Upper lobe of left lung (tissue), 6 donors: Measurements from ENCODE around the gene COL9A3. TPM values are rescaled to one million over a fixed set of nuclear protein-coding genes. Genes with fewer than 3 reads are reported as not detected.
A peak's percentile ranks its signal among the peaks of the same experiment; 100 is the strongest.

Source experiments
- ATAC-seq, 2 donors: fragments of 200-7000 bp; cut with Tn5 transposase; one replicate each; pipeline ENCODE4 v1.9.1; 2022; ENCODE audit warnings: mild to moderate bottlenecking in 2 of 2, moderate library complexity in 2 of 2; ENCODE audit not compliant: low FRiP score in 2 of 2
- DNase-seq, 2 donors: peaks; one replicate each; pipeline ENCODE4 v3.0.0-alpha.2; 2019 to 2020
- H3K27ac ChIP-seq, 4 donors: fragments of 200-600 bp; sonication (generic); one replicate each; pipeline ENCODE4 v1.5.1; 2016 to 2019
- H3K27me3 ChIP-seq, 4 donors: fragments of 200-600 bp; sonication (generic); one replicate each; pipeline ENCODE4 v1.5.1; 2017 to 2019
- H3K36me3 ChIP-seq, 4 donors: fragments of 200-600 bp; sonication (generic); one replicate each; pipeline ENCODE4 v1.5.1; 2016 to 2019
- H3K4me1 ChIP-seq, 4 donors: fragments of 200-600 bp; sonication (generic); one replicate each; pipeline ENCODE4 v1.5.1; 2018 to 2019
- H3K4me3 ChIP-seq, 4 donors: fragments of 200-600 bp; sonication (generic); one replicate each; pipeline ENCODE4 v1.5.1; 2017 to 2019; ENCODE audit warnings: mild to moderate bottlenecking in 2 of 4, moderate library complexity in 1 of 4
- H3K9me3 ChIP-seq, 4 donors: fragments of 200-600 bp; sonication (generic); one replicate each; pipeline ENCODE4 v1.5.1; 2018 to 2019
- CTCF ChIP-seq, 6 experiments: fragments of 450-650 bp in 4 of 6; fragments of 200-600 bp in 2 of 6; sonication (generic) in 2 of 6; IDR thresholded peaks; one replicate each; pipeline ENCODE4 v1.5.1; 2016 to 2019; ENCODE audit warnings: antibody characterized with exemption in 6 of 6
- EP300 ChIP-seq, 4 donors: sonication (generic); formaldehyde crosslinking; IDR thresholded peaks; one replicate each; pipeline ENCODE4 v1.5.1; 2017; ENCODE audit warnings: antibody characterized with exemption in 4 of 4, control low read depth in 2 of 4
- POLR2A ChIP-seq, 4 donors: fragments of 450-650 bp; IDR thresholded peaks; one replicate each; pipeline ENCODE4 v1.5.1; 2016 to 2017; ENCODE audit warnings: antibody characterized with exemption in 4 of 4, mild to moderate bottlenecking in 2 of 4
- POLR2AphosphoS5 ChIP-seq, 2 donors: sonication (generic); formaldehyde crosslinking; IDR thresholded peaks; one replicate each; pipeline ENCODE4 v1.5.1; 2017; ENCODE audit warnings: antibody characterized with exemption in 2 of 2
- WGBS, 2 donors: methylation state at CpG; one replicate each; pipeline ENCODE4 v1.1.5; 2017 to 2018; 5-methylcytosine and 5-hydroxymethylcytosine counted together
- total RNA-seq, 6 donors: library from RNA; depleted of rRNA in 4 of 6; stranded (reverse); fragments of >200 nt in 4 of 6; gene quantifications; one replicate each; pipeline versions ENCODE4 v1.1.0 to v1.2.1, GENCODE V29; 2016 to 2021
- donor health status: DM: no; HTN: no; CAD: no; lungs with moderate emphysema.
- donor health status: DM: no; HTN: yes; CAD: no; lungs with severe emphysema.

The COL9A3 gene
- total RNA-seq, 6 donors from 2014 or later: 0.57 to 8.4 (median 2.1) TPM; not detected in 1

GRCh38 chr20:62819494-62820174 is 2.8 kb downstream of the COL9A3 start:
- peaks cover 36 to 61% (median 44%) of the 10 kb centered on the region in 4 donors for H3K4me1 ChIP-seq
- 60 to 62% methylated on average over 1 to 15 of the region's 16 CpGs for WGBS, 2 donors
- DNase-seq (peak in 1 of 2 donors; percentile 68), ATAC-seq (no peak)
- no peaks in the 10 kb centered on the region for H3K36me3 ChIP-seq
- TF ChIP-seq POLR2AphosphoS5 (IDR thresholded peaks at IDR 0.05) (no peak), POLR2A (IDR thresholded peaks at IDR 0.05) (peak in 1 of 4 donors; percentile 19)
- H3K9me3 ChIP-seq: no peaks in the 10 kb centered on the region
- peaks cover 0 to 46% (median 33%) of the 10 kb centered on the region in 4 donors for H3K27me3 ChIP-seq
- H3K4me3 ChIP-seq: no peak overlapping the region
- no peak overlapping the region for H3K27ac ChIP-seq

- Histone ChIP-seq H3K4me1 (peaks cover 33 to 61% (median 44%) of the 10 kb centered on the region in 4 donors), H3K27ac (no peak overlapping the region), H3K36me3 (no peaks in the 10 kb centered on the region), H3K9me3 (no peaks in the 10 kb centered on the region), H3K27me3 (peaks cover 0 to 40% (median 31%) of the 10 kb centered on the region in 4 donors), H3K4me3 (no peak overlapping the region)
- ATAC-seq: no peak
- 73 to 80% methylated on average over 2 to 20 of the region's 23 CpGs for WGBS, 2 donors
- TF ChIP-seq EP300 (IDR thresholded peaks at IDR 0.05): no peak
- peak in 1 of 2 donors; percentile 72 for DNase-seq
Observed at GRCh38 chr20:62820208-62820961, 3.5 kb downstream of the COL9A3 start.

- no peaks in the 10 kb centered on the region for H3K36me3 ChIP-seq
- peak in 1 of 2 donors; percentile 72 for DNase-seq
- TF ChIP-seq CTCF (IDR thresholded peaks at IDR 0.05) (no peak), POLR2A (IDR thresholded peaks at IDR 0.05) (no peak), POLR2AphosphoS5 (IDR thresholded peaks at IDR 0.05) (no peak), EP300 (IDR thresholded peaks at IDR 0.05) (no peak)
- no peak overlapping the region for H3K27ac ChIP-seq
- H3K9me3 ChIP-seq: no peaks in the 10 kb centered on the region
- H3K4me3 ChIP-seq: no peak overlapping the region
- WGBS, 2 donors: 92 to 93% methylated on average over 4 to 19 of the region's 19 CpGs
- H3K4me1 ChIP-seq: peaks cover 26 to 55% (median 37%) of the 10 kb centered on the region in 4 donors
- ATAC-seq: no peak
- H3K27me3 ChIP-seq: peaks cover 0 to 32% (median 26%) of the 10 kb centered on the region in 4 donors
Observed at GRCh38 chr20:62820962-62821725, 4.3 kb downstream of the COL9A3 start.

- WGBS, 2 donors: 94% methylated on average over 7 to 11 of the region's 12 CpGs
- peaks cover 20 to 49% (median 30%) of the 10 kb centered on the region in 4 donors for H3K4me1 ChIP-seq
- TF ChIP-seq CTCF (IDR thresholded peaks at IDR 0.05): no peak
- TF ChIP-seq POLR2A (IDR thresholded peaks at IDR 0.05): no peak
- no peak for TF ChIP-seq EP300 (IDR thresholded peaks at IDR 0.05)
- no peak for TF ChIP-seq POLR2AphosphoS5 (IDR thresholded peaks at IDR 0.05)
- H3K4me3 ChIP-seq: no peak overlapping the region
- peaks cover 0 to 26% (median 20%) of the 10 kb centered on the region in 4 donors for H3K27me3 ChIP-seq
- DNase-seq (peak in 1 of 2 donors; percentile 79), ATAC-seq (no peak)
- no peaks in the 10 kb centered on the region for H3K36me3 ChIP-seq
- no peak overlapping the region for H3K27ac ChIP-seq
- no peaks in the 10 kb centered on the region for H3K9me3 ChIP-seq
Observed at GRCh38 chr20:62821726-62822210, 4.9 kb downstream of the COL9A3 start.

- H3K4me3 ChIP-seq: no peak overlapping the region
- peaks cover 0 to 20% (median 14%) of the 10 kb centered on the region in 4 donors for H3K27me3 ChIP-seq
- no peak overlapping the region for H3K27ac ChIP-seq
- DNase-seq: peak in 1 of 2 donors; percentile 8
- no peaks in the 10 kb centered on the region for H3K36me3 ChIP-seq
- peaks cover 14 to 43% (median 27%) of the 10 kb centered on the region in 4 donors for H3K4me1 ChIP-seq
- TF ChIP-seq EP300 (IDR thresholded peaks at IDR 0.05): no peak
- TF ChIP-seq POLR2A (IDR thresholded peaks at IDR 0.05): no peak
- no peak for TF ChIP-seq CTCF (IDR thresholded peaks at IDR 0.05)
- TF ChIP-seq POLR2AphosphoS5 (IDR thresholded peaks at IDR 0.05): no peak
- ATAC-seq: no peak
- WGBS, 2 donors: 73 to 89% methylated on average over 4 to 5 of the region's 7 CpGs
- H3K9me3 ChIP-seq: no peaks in the 10 kb centered on the region
Observed at GRCh38 chr20:62822239-62822787, 5.5 kb downstream of the COL9A3 start.
